ENCODE data around the gene ASTL. TPM values are rescaled to one million over a fixed set of nuclear protein-coding genes. Genes with fewer than 3 reads are reported as not detected.

ASTL gene
- total and polyA plus RNA-seq, 9 of the 15 experiments (the other 6 are each of a cell fraction or from before 2014, with no cell fraction given) = not detected

- TF ChIP-seq SMARCA5 (IDR thresholded peaks at IDR 0.05) = no peak
- TF ChIP-seq, protein P1, sequence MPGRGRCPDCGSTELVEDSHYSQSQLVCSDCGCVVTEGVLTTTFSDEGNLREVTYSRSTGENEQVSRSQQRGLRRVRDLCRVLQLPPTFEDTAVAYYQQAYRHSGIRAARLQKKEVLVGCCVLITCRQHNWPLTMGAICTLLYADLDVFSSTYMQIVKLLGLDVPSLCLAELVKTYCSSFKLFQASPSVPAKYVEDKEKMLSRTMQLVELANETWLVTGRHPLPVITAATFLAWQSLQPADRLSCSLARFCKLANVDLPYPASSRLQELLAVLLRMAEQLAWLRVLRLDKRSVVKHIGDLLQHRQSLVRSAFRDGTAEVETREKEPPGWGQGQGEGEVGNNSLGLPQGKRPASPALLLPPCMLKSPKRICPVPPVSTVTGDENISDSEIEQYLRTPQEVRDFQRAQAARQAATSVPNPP (IDR thresholded peaks at IDR 0.05; ENCODE audit: borderline replicate concordance, insufficient read depth, insufficient read length) = no peak
- peak; percentile 16; the same call in 1 of the 2 replicates for TF ChIP-seq BHLHE40 (IDR thresholded peaks at IDR 0.05; ENCODE audit: low read length)
- no peak for TF ChIP-seq POLR2G (IDR thresholded peaks at IDR 0.05; ENCODE audit: low read depth, low read length)
- TF ChIP-seq SRF (CRISPR knock-in tag; IDR thresholded peaks at IDR 0.05) = no peak
- TF ChIP-seq ATF4 (CRISPR knock-in tag; IDR thresholded peaks at IDR 0.05) = no peak
- no peak for TF ChIP-seq LARP7 (IDR thresholded peaks at IDR 0.05)
- no peak for TF ChIP-seq ZNF133 (CRISPR knock-in tag; IDR thresholded peaks at IDR 0.05)
- TF ChIP-seq HNRNPLL (IDR thresholded peaks at IDR 0.05; ENCODE audit: low read depth, low read length, poor library complexity, severe bottlenecking) = no peak
- TF ChIP-seq, protein P2, sequence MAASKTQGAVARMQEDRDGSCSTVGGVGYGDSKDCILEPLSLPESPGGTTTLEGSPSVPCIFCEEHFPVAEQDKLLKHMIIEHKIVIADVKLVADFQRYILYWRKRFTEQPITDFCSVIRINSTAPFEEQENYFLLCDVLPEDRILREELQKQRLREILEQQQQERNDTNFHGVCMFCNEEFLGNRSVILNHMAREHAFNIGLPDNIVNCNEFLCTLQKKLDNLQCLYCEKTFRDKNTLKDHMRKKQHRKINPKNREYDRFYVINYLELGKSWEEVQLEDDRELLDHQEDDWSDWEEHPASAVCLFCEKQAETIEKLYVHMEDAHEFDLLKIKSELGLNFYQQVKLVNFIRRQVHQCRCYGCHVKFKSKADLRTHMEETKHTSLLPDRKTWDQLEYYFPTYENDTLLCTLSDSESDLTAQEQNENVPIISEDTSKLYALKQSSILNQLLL (CRISPR knock-in tag; IDR thresholded peaks at IDR 0.05; ENCODE audit: borderline replicate concordance) = no peak
- TF ChIP-seq, protein P3, sequence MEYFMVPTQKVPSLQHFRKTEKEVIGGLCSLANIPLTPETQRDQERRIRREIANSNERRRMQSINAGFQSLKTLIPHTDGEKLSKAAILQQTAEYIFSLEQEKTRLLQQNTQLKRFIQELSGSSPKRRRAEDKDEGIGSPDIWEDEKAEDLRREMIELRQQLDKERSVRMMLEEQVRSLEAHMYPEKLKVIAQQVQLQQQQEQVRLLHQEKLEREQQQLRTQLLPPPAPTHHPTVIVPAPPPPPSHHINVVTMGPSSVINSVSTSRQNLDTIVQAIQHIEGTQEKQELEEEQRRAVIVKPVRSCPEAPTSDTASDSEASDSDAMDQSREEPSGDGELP (CRISPR knock-in tag; IDR thresholded peaks at IDR 0.05; ENCODE audit: borderline replicate concordance) = peak; percentile 6; the same call in 1 of the 2 replicates
- TF ChIP-seq, protein P4, sequence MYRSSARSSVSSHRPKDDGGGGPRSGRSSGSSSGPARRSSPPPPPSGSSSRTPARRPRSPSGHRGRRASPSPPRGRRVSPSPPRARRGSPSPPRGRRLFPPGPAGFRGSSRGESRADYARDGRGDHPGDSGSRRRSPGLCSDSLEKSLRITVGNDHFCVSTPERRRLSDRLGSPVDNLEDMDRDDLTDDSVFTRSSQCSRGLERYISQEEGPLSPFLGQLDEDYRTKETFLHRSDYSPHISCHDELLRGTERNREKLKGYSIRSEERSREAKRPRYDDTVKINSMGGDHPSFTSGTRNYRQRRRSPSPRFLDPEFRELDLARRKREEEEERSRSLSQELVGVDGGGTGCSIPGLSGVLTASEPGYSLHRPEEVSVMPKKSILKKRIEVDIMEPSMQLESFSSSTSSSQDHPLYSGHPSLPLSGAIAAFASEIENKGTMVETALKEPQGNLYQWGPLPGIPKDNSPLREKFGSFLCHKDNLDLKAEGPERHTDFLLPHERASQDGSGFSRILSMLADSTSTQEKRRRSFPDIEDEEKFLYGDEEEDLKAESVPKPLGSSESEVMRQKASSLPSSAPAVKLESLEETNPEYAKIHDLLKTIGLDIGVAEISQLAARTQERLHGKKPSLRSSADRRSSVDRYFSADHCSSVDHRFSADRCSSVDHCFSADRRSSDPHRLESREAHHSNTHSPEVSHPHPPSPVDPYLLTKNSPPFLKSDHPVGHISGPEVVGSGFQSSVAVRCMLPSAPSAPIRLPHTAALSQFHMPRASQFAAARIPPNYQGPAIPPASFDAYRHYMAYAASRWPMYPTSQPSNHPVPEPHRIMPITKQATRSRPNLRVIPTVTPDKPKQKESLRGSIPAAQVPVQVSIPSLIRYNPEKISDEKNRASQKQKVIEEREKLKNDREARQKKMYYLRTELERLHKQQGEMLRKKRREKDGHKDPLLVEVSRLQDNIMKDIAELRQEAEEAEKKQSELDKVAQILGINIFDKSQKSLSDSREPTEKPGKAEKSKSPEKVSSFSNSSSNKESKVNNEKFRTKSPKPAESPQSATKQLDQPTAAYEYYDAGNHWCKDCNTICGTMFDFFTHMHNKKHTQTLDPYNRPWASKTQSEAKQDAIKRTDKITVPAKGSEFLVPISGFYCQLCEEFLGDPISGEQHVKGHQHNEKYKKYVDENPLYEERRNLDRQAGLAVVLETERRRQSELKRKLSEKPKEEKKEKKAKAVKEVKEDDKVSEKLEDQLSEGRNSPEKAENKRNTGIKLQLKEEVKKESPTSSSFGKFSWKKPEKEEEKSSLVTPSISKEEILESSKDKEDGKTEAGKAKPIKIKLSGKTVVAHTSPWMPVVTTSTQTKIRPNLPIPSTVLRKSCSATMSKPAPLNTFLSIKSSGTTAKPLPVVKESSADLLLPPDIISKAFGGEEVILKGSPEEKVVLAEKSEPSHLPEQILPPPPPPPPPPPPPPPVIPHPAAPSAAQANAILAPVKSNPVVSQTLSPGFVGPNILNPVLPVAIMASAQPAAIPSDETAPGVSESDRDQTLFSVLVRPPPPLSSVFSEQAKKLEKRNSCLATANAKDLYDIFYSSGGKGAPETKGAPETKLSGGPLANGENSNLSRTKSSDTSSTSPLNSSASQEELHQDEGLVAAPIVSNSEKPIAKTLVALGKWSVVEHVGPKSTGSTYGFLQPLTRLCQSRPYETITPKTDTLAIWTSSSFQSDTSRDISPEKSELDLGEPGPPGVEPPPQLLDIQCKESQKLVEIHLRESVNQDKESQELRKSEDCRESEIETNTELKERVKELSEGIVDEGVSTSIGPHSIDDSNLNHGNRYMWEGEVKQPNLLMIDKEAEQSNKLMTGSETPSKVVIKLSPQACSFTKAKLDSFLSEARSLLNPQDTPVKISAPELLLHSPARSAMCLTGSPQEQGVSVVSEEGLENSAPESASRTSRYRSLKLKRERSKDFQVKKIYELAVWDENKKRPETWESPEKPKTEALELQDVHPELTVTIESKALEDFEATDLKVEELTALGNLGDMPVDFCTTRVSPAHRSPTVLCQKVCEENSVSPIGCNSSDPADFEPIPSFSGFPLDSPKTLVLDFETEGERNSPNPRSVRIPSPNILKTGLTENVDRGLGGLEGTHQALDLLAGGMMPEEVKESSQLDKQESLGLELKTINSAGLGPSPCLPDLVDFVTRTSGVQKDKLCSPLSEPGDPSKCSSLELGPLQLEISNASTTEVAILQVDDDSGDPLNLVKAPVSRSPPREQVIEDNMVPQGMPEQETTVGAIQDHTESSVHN (IDR thresholded peaks at IDR 0.05; ENCODE audit: borderline replicate concordance in 1 of 2, low read depth in 1 of 2) = no peak
- no peak for TF ChIP-seq NEUROD1 (IDR thresholded peaks at IDR 0.05; ENCODE audit: borderline replicate concordance, low read depth, low read length, partially characterized antibody)
These were observed 36.2 kb upstream of the ASTL start (continued) for GRCh38 chr2:96174251-96175144.
